HepG2 (cell line): ENCODE data around the gene PRDX2. TPM values are rescaled to one million over a fixed set of nuclear protein-coding genes. Genes with fewer than 3 reads are reported as not detected.

Source experiments
- AHR ChIP-seq: IDR thresholded peaks from 2 replicates; pipeline ENCODE4 v1.6.1; 2018; ENCODE audit warnings: missing genetic modification reagents, missing compliant biosample characterization
- ATM ChIP-seq: fragments of 450-650 bp; IDR thresholded peaks from 2 replicates; pipeline ENCODE4 v1.7.1; 2017; ENCODE audit warnings: mild to moderate bottlenecking, borderline replicate concordance
- BRD4 ChIP-seq: sonication (generic); formaldehyde crosslinking; IDR thresholded peaks from 2 replicates; pipeline ENCODE4 v1.4.0; 2020; ENCODE audit warnings: missing genetic modification reagents
- CEBPB ChIP-seq: IDR thresholded peaks from 2 replicates; pipeline ENCODE4 v1.6.1; 2011; ENCODE audit warnings: low read depth, low read length, improper control_type of control experiment, borderline replicate concordance
- CHD4 ChIP-seq: fragments of 200-600 bp; sonication (generic); IDR thresholded peaks from 2 replicates; pipeline ENCODE4 v1.7.0; 2017; ENCODE audit warnings: mild to moderate bottlenecking, low read length, borderline replicate concordance
- CREB1 ChIP-seq, 2 experiments: fragments of 450-650 bp in 1 of 2; IDR thresholded peaks; 2 replicates each; pipeline ENCODE4 v1.6.1; 2016 to 2017; ENCODE audit warnings: control low read depth in 1 of 2, mild to moderate bottlenecking in 1 of 2, missing compliant biosample characterization in 1 of 2, missing genetic modification characterization in 1 of 2
- GFI1 ChIP-seq: sonication (generic); formaldehyde crosslinking; IDR thresholded peaks from 2 replicates; pipeline ENCODE4 v1.5.0; 2020; ENCODE audit warnings: missing genetic modification reagents, mild to moderate bottlenecking, borderline replicate concordance
- HNF1B ChIP-seq: sonication (generic); formaldehyde crosslinking; IDR thresholded peaks from 2 replicates; pipeline ENCODE4 v1.5.1; 2020; ENCODE audit warnings: mild to moderate bottlenecking, moderate library complexity, missing genetic modification reagents
- HNRNPUL1 ChIP-seq: fragments of 200-400 bp; formaldehyde crosslinking; IDR thresholded peaks from 2 replicates; pipeline ENCODE4 v1.6.1; 2017; ENCODE audit warnings: low read depth, mild to moderate bottlenecking, low read length, moderate library complexity
- KDM2A ChIP-seq: sonication (generic); formaldehyde crosslinking; IDR thresholded peaks from 2 replicates; pipeline ENCODE4 v1.4.0; 2020; ENCODE audit warnings: low read depth, missing genetic modification reagents, borderline replicate concordance
- NONO ChIP-seq, 2 experiments: fragments of 450-650 bp in 1 of 2; sonication (generic) in 1 of 2; formaldehyde crosslinking in 1 of 2; IDR thresholded peaks in 1 of 2; conservative IDR thresholded peaks in 1 of 2; 2 replicates each; pipeline versions ENCODE4 v1.6.1 to v1.8.0; 2017 to 2022; ENCODE audit warnings: mild to moderate bottlenecking in 1 of 2, missing genetic modification reagents in 1 of 2, moderate library complexity in 1 of 2
- RAD21 ChIP-seq: fragments of 450-650 bp; formaldehyde crosslinking; IDR thresholded peaks from 2 replicates; pipeline ENCODE4 v1.5.0; 2020; ENCODE audit warnings: mild to moderate bottlenecking
- RFXANK ChIP-seq: IDR thresholded peaks from 2 replicates; pipeline ENCODE4 v1.6.1; 2016
- ZFP62 ChIP-seq: sonication (generic); formaldehyde crosslinking; IDR thresholded peaks from 2 replicates; pipeline ENCODE4 v1.4.0; 2020; ENCODE audit warnings: missing genetic modification reagents
- ZNF260 ChIP-seq: sonication (generic); formaldehyde crosslinking; IDR thresholded peaks from 2 replicates; pipeline ENCODE4 v1.4.0; 2020; ENCODE audit warnings: missing genetic modification reagents, low read depth, mild to moderate bottlenecking, borderline replicate concordance
- ZNF263 ChIP-seq: sonication (generic); formaldehyde crosslinking; IDR thresholded peaks from 2 replicates; pipeline ENCODE4 v1.4.0; 2020; ENCODE audit warnings: missing genetic modification reagents
- ZNF343 ChIP-seq: sonication (generic); formaldehyde crosslinking; IDR thresholded peaks from 2 replicates; pipeline ENCODE4 v1.4.0; 2020; ENCODE audit warnings: mild to moderate bottlenecking, missing genetic modification reagents
- ZNF414 ChIP-seq: sonication (generic); formaldehyde crosslinking; IDR thresholded peaks from 2 replicates; pipeline ENCODE4 v1.5.0; 2020; ENCODE audit warnings: missing genetic modification reagents
- ZSCAN30 ChIP-seq: sonication (generic); formaldehyde crosslinking; IDR thresholded peaks from 2 replicates; pipeline ENCODE4 v1.5.0; 2020; ENCODE audit warnings: mild to moderate bottlenecking, missing genetic modification reagents
- polyA plus RNA-seq, 8 experiments: library from polyadenylated mRNA; depleted of rRNA in 3 of 8; stranded (reverse) in 7 of 8; unstranded in 1 of 8; fragments of >200 nt; fragmentation: Illumina TruSeq in 4 of 8; extraction: Trizol in 4 of 8; gene quantifications; 2 replicates each; pipeline versions ENCODE4 v1.2.1 to v1.2.3, GENCODE V29; 2011 to 2016; ENCODE audit warnings: low read depth in 4 of 8, missing spikeins in 1 of 8, mixed read lengths in 1 of 8; ENCODE audit not compliant: insufficient read depth in 1 of 8
- total RNA-seq, 5 experiments: library from RNA; depleted of rRNA; stranded (reverse); fragments of >200 nt; fragmentation: Illumina TruSeq; extraction: Trizol; gene quantifications; 2 replicates each; pipeline ENCODE4 v1.2.3, GENCODE V29; 2016; ENCODE audit warnings: low read depth in 1 of 5
- TF ChIP-seq, protein P1 (sequence below): sonication (generic); formaldehyde crosslinking; IDR thresholded peaks from 2 replicates; pipeline ENCODE4 v1.8.1; 2023; ENCODE audit warnings: mild to moderate bottlenecking, missing genetic modification reagents
- TF ChIP-seq, protein P2 (sequence below): sonication (generic); formaldehyde crosslinking; IDR thresholded peaks from 2 replicates; pipeline ENCODE4 v1.8.0; 2023; ENCODE audit warnings: mild to moderate bottlenecking, missing genetic modification reagents

The PRDX2 gene
- total and polyA plus RNA-seq, 2 of the 13 experiments (the other 11 are each of a cell fraction or from before 2014, with no cell fraction given): 218 to 381 TPM

GRCh38 chr19:12791345-12792050 lies 10.1 kb downstream of the PRDX2 start, which contains the start of gene JUNB (continued):
- TF ChIP-seq ZSCAN30 (CRISPR knock-in tag): no peak
- peak; percentile 85 for TF ChIP-seq HNF1B (CRISPR knock-in tag)
- TF ChIP-seq RFXANK (CRISPR knock-in tag): peak; percentile 76; the same call in 1 of the 2 replicates
- TF ChIP-seq, protein P1, sequence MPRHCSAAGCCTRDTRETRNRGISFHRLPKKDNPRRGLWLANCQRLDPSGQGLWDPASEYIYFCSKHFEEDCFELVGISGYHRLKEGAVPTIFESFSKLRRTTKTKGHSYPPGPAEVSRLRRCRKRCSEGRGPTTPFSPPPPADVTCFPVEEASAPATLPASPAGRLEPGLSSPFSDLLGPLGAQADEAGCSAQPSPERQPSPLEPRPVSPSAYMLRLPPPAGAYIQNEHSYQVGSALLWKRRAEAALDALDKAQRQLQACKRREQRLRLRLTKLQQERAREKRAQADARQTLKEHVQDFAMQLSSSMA: 0 out of 2 replicates have a peak, but pooled peaks have one; percentile 61
- TF ChIP-seq ZNF414: 0 out of 2 replicates have a peak, but pooled peaks have one; percentile 58
- no peak for TF ChIP-seq ZFP62 (CRISPR knock-in tag)
- peak; percentile 79; the same call in 1 of the 2 replicates for TF ChIP-seq HNRNPUL1
- TF ChIP-seq ATM: no peak
- TF ChIP-seq CREB1 (IDR thresholded peaks at IDR 0.05): peak; percentile 84
- TF ChIP-seq CREB1 (CRISPR knock-in tag; IDR thresholded peaks at IDR 0.05): peak; percentile 92
- no peak for TF ChIP-seq NONO (IDR thresholded peaks at IDR 0.05)
- TF ChIP-seq NONO (CRISPR knock-in tag; conservative IDR thresholded peaks at IDR 0.05): peak; percentile 95
- TF ChIP-seq, protein P2, sequence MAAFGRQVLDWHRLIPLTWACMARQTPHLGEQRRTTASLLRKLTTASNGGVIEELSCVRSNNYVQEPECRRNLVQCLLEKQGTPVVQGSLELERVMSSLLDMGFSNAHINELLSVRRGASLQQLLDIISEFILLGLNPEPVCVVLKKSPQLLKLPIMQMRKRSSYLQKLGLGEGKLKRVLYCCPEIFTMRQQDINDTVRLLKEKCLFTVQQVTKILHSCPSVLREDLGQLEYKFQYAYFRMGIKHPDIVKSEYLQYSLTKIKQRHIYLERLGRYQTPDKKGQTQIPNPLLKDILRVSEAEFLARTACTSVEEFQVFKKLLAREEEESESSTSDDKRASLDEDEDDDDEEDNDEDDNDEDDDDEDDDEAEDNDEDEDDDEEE (CRISPR knock-in tag): no peak
- no peak; the same call in 1 of the 2 replicates for TF ChIP-seq RAD21 (CRISPR knock-in tag)
- TF ChIP-seq GFI1: no peak
- peak; percentile 87 for TF ChIP-seq KDM2A (CRISPR knock-in tag)
- TF ChIP-seq CHD4: no peak
- no peak for TF ChIP-seq ZNF260 (CRISPR knock-in tag)
- TF ChIP-seq CEBPB: no peak
- TF ChIP-seq AHR: peak; percentile 92
- TF ChIP-seq ZNF343 (CRISPR knock-in tag): no peak
- TF ChIP-seq ZNF263 (CRISPR knock-in tag): no peak
- TF ChIP-seq BRD4 (CRISPR knock-in tag): no peak; the same call in 1 of the 2 replicates
